ENCODE results near the gene AFF2. TPM values are rescaled to one million over a fixed set of nuclear protein-coding genes. Genes with fewer than 3 reads are reported as not detected.

AFF2 gene
- total RNA-seq, 2 donors from 2014 or later, result 7.4 to 16.6 TPM

GRCh38 chrX:148815218-148815961 lies 315.0 kb downstream of the AFF2 start:
- H3K27me3 ChIP-seq (replicated peaks; ENCODE audit: insufficient read depth), result no peaks in the 10 kb centered on the region
- no peaks in the 10 kb centered on the region for H3K4me1 ChIP-seq (ENCODE audit: control insufficient read depth in 1 of 2, low read depth in 2 of 2)
- no peak overlapping the region for H3K27ac ChIP-seq
- H3K9me3 ChIP-seq, result no peaks in the 10 kb centered on the region
- ATAC-seq (ENCODE audit: insufficient number of reproducible peaks, low FRiP score, low read depth) (no peak), DNase-seq (ENCODE audit: low spot score) (no peak)
- no peaks in the 10 kb centered on the region for H3K36me3 ChIP-seq
- TF ChIP-seq CTCF (IDR thresholded peaks at IDR 0.05), result no peak
- H3K4me3 ChIP-seq, result no peak overlapping the region

DNA sequence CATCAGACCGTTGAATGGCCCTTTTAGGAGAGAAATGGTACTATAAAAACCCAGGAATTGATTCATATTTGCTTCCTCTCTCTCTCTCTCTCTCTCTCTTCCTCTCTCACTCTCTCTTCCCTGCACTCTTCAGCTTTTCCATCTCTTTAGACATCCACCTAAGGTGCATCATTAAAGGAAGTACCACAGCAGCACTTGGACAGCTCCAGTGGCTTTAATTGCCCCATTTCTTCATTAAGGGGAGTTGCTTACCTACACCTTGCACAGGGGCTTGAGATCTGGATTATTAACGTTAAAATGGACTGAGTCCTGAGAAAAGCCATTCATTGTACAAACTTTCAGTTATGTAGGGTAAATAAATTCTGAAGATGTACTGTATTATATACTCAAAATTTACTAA lies 323.6 kb downstream of the AFF2 start:
- H3K36me3 ChIP-seq, result no peaks in the 10 kb centered on the region
- ATAC-seq (ENCODE audit: insufficient number of reproducible peaks, low FRiP score, low read depth) (no peak), DNase-seq (ENCODE audit: low spot score) (no peak)
- H3K4me1 ChIP-seq (ENCODE audit: control insufficient read depth in 1 of 2, low read depth in 2 of 2), result no peaks in the 10 kb centered on the region
- no peak overlapping the region for H3K27ac ChIP-seq
- no peak for TF ChIP-seq CTCF (IDR thresholded peaks at IDR 0.05)
- H3K27me3 ChIP-seq (replicated peaks; ENCODE audit: insufficient read depth), result no peaks in the 10 kb centered on the region
- H3K4me3 ChIP-seq, result no peak overlapping the region
- H3K9me3 ChIP-seq, result no peaks in the 10 kb centered on the region

DNA sequence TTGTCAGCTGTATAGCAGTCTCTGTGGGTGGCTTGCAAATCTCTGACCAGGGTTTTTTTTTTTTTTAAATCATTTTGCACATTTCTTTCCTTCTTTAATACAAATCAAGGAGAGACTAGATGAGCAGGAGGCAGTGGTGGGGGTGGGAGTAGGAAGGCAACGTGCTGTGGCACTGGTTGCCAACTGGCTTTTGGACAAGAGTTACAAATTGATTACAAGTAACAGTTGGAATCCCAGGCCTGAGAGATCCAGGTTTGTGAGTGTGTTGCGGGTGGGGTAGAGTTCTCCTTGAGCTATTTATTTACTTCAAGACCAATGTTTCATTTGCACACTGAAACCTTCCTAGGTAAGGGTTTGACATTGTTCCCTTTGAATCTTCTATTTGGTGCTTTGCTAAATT lies 325.3 kb downstream of the AFF2 start:
- ATAC-seq (ENCODE audit: insufficient number of reproducible peaks, low FRiP score, low read depth) (no peak), DNase-seq (ENCODE audit: low spot score) (no peak)

DNA sequence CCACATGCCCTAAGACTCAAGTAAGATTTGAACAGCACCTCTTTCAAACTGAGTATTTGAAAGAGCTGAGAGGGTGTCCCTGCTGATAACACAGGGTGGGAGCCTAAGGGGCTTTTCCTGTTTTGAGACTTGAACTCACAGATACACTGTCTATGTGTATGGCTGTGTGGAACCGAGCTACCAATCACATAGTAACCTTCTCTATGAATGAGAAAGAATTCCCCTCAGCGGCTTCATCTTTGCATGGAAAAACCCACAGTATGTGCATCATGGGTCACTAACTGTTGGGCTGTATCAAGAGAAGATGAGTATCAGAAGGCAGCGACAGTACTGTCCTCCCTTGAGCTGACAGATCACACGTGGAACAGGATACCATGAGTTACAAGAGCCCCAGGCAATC lies 336.3 kb downstream of the AFF2 start:
- no peak for DNase-seq (ENCODE audit: low spot score)
- Histone ChIP-seq H3K27me3 (replicated peaks; ENCODE audit: insufficient read depth) (no peaks in the 10 kb centered on the region), H3K4me1 (ENCODE audit: control insufficient read depth in 1 of 2, low read depth in 2 of 2) (no peaks in the 10 kb centered on the region), H3K4me3 (no peak overlapping the region), H3K36me3 (no peaks in the 10 kb centered on the region), H3K9me3 (no peaks in the 10 kb centered on the region), H3K27ac (no peak overlapping the region)
- no peak for TF ChIP-seq CTCF (IDR thresholded peaks at IDR 0.05)
- no peak for ATAC-seq (ENCODE audit: insufficient number of reproducible peaks, low FRiP score, low read depth)

More for the DNA sequence above, 325.3 kb downstream of the AFF2 start:
- H3K36me3 ChIP-seq, result no peaks in the 10 kb centered on the region
- no peaks in the 10 kb centered on the region for H3K9me3 ChIP-seq
- H3K27me3 ChIP-seq (replicated peaks; ENCODE audit: insufficient read depth), result no peaks in the 10 kb centered on the region
- no peak overlapping the region for H3K27ac ChIP-seq
- TF ChIP-seq CTCF (IDR thresholded peaks at IDR 0.05), result no peak
- no peaks in the 10 kb centered on the region for H3K4me1 ChIP-seq (ENCODE audit: control insufficient read depth in 1 of 2, low read depth in 2 of 2)
- H3K4me3 ChIP-seq, result no peak overlapping the region

DNA sequence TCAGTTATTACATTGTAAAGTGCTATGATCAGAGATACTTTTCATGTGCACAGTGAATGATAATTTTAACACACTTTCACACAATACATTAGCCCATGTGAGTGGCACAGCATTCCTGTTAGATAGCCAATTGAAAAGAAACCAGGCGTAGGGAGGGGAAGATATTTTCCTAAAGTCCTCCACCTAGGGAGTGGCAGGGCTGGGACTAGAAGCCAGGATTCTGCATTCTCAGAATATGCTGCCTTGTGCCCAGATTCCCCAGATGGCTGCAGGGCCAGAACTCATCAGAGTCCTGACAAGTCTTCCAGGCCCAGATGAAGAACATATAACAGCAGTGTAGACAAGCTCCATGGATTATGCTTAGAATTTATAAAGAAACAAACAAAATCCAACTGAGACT lies 350.2 kb downstream of the AFF2 start:
- TF ChIP-seq CTCF (IDR thresholded peaks at IDR 0.05), result no peak
- H3K36me3 ChIP-seq, result no peaks in the 10 kb centered on the region
- H3K4me1 ChIP-seq (ENCODE audit: control insufficient read depth in 1 of 2, low read depth in 2 of 2), result no peaks in the 10 kb centered on the region
- H3K9me3 ChIP-seq, result no peaks in the 10 kb centered on the region
- no peak overlapping the region for H3K27ac ChIP-seq
- ATAC-seq (ENCODE audit: insufficient number of reproducible peaks, low FRiP score, low read depth), result no peak
- no peak for DNase-seq (ENCODE audit: low spot score)
- H3K4me3 ChIP-seq, result no peak overlapping the region
- no peaks in the 10 kb centered on the region for H3K27me3 ChIP-seq (replicated peaks; ENCODE audit: insufficient read depth)

All from thoracic aorta (tissue), 2 donors.